Osteoblast (primary cell): ENCODE results near the gene RAB4A. TPM values are rescaled to one million over a fixed set of nuclear protein-coding genes. Genes with fewer than 3 reads are reported as not detected.

Source experiments
- DNase-seq: peaks from one replicate; pipeline ENCODE4 v3.0.0; 2011; ENCODE audit warnings: low spot score, mixed read lengths; ENCODE audit not compliant: insufficient read length; ENCODE audit errors: missing footprints
- H2AFZ ChIP-seq: 2 replicates; pipeline ENCODE4 v1.6.0; 2011; ENCODE audit warnings: mild to moderate bottlenecking, low read length
- H3K27ac ChIP-seq: 2 replicates; pipeline ENCODE4 v1.5.1; 2011; ENCODE audit warnings: mild to moderate bottlenecking, low read depth, low read length, moderate library complexity
- H3K27me3 ChIP-seq: 2 replicates; pipeline ENCODE4 v1.6.0; 2012; ENCODE audit warnings: mild to moderate bottlenecking, control low read depth, inconsistent platforms, low read length, moderate library complexity; ENCODE audit not compliant: insufficient read depth
- H3K36me3 ChIP-seq: 2 replicates; pipeline ENCODE4 v1.5.1; 2011; ENCODE audit warnings: mild to moderate bottlenecking, low read length, control low read depth, moderate library complexity; ENCODE audit not compliant: insufficient read depth
- H3K4me1 ChIP-seq: 2 replicates; pipeline ENCODE4 v1.5.1; 2011; ENCODE audit warnings: mild to moderate bottlenecking, low read length, control low read depth, moderate library complexity; ENCODE audit not compliant: insufficient read depth
- H3K4me2 ChIP-seq: 2 replicates; pipeline ENCODE4 v1.6.0; 2011; ENCODE audit warnings: mild to moderate bottlenecking, low read length; ENCODE audit not compliant: insufficient read depth
- H3K4me3 ChIP-seq: fragments of 200-600 bp; sonication (generic); 3 replicates; pipeline ENCODE4 v1.5.1; 2012; ENCODE audit warnings: mild to moderate bottlenecking, low read length, inconsistent platforms; ENCODE audit not compliant: insufficient read depth
- H3K79me2 ChIP-seq: 2 replicates; pipeline ENCODE4 v1.6.0; 2012; ENCODE audit warnings: mild to moderate bottlenecking, low read length, control low read depth, inconsistent platforms; ENCODE audit not compliant: insufficient read depth
- H3K9me3 ChIP-seq: 2 replicates; pipeline ENCODE4 v1.5.1; 2011; ENCODE audit warnings: low read depth, low read length, control low read depth
- H4K20me1 ChIP-seq: 2 replicates; pipeline ENCODE4 v1.6.0; 2012; ENCODE audit warnings: mild to moderate bottlenecking, low read length, control low read depth; ENCODE audit not compliant: insufficient read depth
- CTCF ChIP-seq: IDR thresholded peaks from 2 replicates; pipeline ENCODE4 v1.5.1; 2011; ENCODE audit warnings: mild to moderate bottlenecking, low read depth, low read length, moderate library complexity; ENCODE audit errors: extremely low read depth
- total RNA-seq: library from RNA; depleted of rRNA; stranded (reverse); fragments of >200 nt; gene quantifications from 2 replicates; pipeline ENCODE4 v1.2.3, GENCODE V29; 2012

The RAB4A gene
- total RNA-seq, 1 donor = 19.9 TPM

- H3K4me3 ChIP-seq = no peak overlapping the region
- H3K4me2 ChIP-seq = no peak overlapping the region
- no peaks in the 10 kb centered on the region for H3K9me3 ChIP-seq
- no peak overlapping the region for H3K27ac ChIP-seq
- no peak for DNase-seq
- H3K4me1 ChIP-seq = peaks cover 10% of the 10 kb centered on the region
- peaks cover 30% of the 10 kb centered on the region for H3K79me2 ChIP-seq
- no peaks in the 10 kb centered on the region for H3K27me3 ChIP-seq
- no peaks in the 10 kb centered on the region for H3K36me3 ChIP-seq
- no peak for TF ChIP-seq CTCF
- H4K20me1 ChIP-seq = no peaks in the 10 kb centered on the region
- H2AFZ ChIP-seq = no peak overlapping the region
Observed at GRCh38 chr1:229339086-229339485, 68.2 kb downstream of the RAB4A start.

- H3K4me3 ChIP-seq = no peak overlapping the region
- peaks cover 30% of the 10 kb centered on the region for H3K79me2 ChIP-seq
- H3K27ac ChIP-seq = no peak overlapping the region
- no peaks in the 10 kb centered on the region for H3K27me3 ChIP-seq
- no peak overlapping the region for H2AFZ ChIP-seq
- no peaks in the 10 kb centered on the region for H3K9me3 ChIP-seq
- H3K4me2 ChIP-seq = no peak overlapping the region
- TF ChIP-seq CTCF = no peak
- H4K20me1 ChIP-seq = no peaks in the 10 kb centered on the region
- peaks cover 10% of the 10 kb centered on the region for H3K4me1 ChIP-seq
- H3K36me3 ChIP-seq = no peaks in the 10 kb centered on the region
- peak; percentile 27 for DNase-seq
Observed at GRCh38 chr1:229339520-229339919, 68.6 kb downstream of the RAB4A start.

DNA sequence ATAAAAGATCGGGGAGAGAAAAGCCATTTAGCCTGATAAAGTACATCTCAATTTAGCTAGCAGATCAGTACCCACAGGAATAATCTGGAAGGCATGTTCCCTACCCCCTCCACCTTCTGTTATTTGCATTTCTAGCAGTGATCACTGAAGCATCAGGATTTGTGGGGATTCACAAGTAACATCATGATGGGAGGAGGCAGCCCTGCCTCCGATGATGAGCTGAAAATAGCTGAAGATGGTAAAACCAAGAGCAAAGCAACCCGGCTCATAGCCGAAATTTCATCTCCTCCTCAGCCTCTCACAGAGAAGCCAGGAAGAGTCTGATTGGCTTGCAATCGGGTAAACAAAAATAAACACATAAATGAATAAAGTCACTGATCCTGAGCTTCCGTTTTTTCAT is 69.6 kb downstream of the RAB4A start:
- H3K79me2 ChIP-seq = peaks cover 26% of the 10 kb centered on the region
- H3K4me2 ChIP-seq = no peak overlapping the region
- no peaks in the 10 kb centered on the region for H4K20me1 ChIP-seq

More for the DNA sequence above, 69.6 kb downstream of the RAB4A start:
- H3K36me3 ChIP-seq = no peaks in the 10 kb centered on the region
- TF ChIP-seq CTCF = no peak
- no peak overlapping the region for H3K4me3 ChIP-seq
- H3K27ac ChIP-seq = no peak overlapping the region
- no peak overlapping the region for H2AFZ ChIP-seq
- H3K9me3 ChIP-seq = no peaks in the 10 kb centered on the region
- peaks cover 10% of the 10 kb centered on the region for H3K4me1 ChIP-seq
- DNase-seq = no peak
- H3K27me3 ChIP-seq = no peaks in the 10 kb centered on the region
